T-helper 1 cell treated with Interleukin-12 subunit alpha and Interleukin-12 subunit beta and Interleukin-4 antibody, amounts not matched to agents 30 μg/mL and 1 μg/mL, for 36 hours (primary cell): ENCODE results near the gene TMEM8B.

ENCODE experiments used
- H3K27ac Mint-ChIP-seq: one replicate; pipeline ENCODE4 v1.8.0; 2021; ENCODE audit warnings: mild to moderate bottlenecking, mixed read lengths
- H3K27me3 Mint-ChIP-seq: one replicate; pipeline ENCODE4 v1.8.0; 2021; ENCODE audit warnings: low read depth, mixed read lengths
- H3K36me3 Mint-ChIP-seq: one replicate; pipeline ENCODE4 v1.8.0; 2021; ENCODE audit warnings: low read depth, mixed read lengths
- H3K4me1 Mint-ChIP-seq: one replicate; pipeline ENCODE4 v1.8.0; 2021; ENCODE audit warnings: low read depth, mixed read lengths
- H3K4me3 Mint-ChIP-seq: one replicate; pipeline ENCODE4 v1.8.0; 2021; ENCODE audit warnings: mild to moderate bottlenecking, moderate library complexity, mixed read lengths
- H3K9me3 Mint-ChIP-seq: one replicate; pipeline ENCODE4 v1.8.0; 2021; ENCODE audit warnings: mixed read lengths

Gene TMEM8B

DNA sequence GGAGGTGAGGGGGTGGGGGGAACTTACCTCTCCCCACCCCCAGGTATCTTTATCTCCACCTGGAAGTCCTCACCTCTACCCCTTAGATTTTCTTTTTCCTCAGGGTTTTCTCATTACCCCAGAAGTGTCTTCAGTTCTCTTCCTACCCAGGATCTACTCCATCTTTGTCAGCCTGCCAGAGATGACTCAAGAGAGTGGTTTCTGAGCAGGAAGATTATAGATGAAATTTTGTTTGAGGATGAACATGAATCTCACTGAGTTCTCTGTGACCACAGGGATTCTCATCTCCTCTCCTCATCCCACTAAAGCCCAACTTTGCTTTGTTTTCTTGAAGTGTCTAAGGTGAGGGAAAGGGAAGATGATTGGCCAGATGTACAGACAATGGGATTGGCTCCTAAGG, 9.0 kb upstream of the TMEM8B start:
- H3K9me3 Mint-ChIP-seq = no peaks in the 10 kb centered on the region
- no peak overlapping the region for H3K4me3 Mint-ChIP-seq
- no peak overlapping the region for H3K27ac Mint-ChIP-seq
- peaks cover 20% of the 10 kb centered on the region for H3K27me3 Mint-ChIP-seq
- H3K4me1 Mint-ChIP-seq = peaks cover 7% of the 10 kb centered on the region
- H3K36me3 Mint-ChIP-seq = peaks cover 1% of the 10 kb centered on the region

DNA sequence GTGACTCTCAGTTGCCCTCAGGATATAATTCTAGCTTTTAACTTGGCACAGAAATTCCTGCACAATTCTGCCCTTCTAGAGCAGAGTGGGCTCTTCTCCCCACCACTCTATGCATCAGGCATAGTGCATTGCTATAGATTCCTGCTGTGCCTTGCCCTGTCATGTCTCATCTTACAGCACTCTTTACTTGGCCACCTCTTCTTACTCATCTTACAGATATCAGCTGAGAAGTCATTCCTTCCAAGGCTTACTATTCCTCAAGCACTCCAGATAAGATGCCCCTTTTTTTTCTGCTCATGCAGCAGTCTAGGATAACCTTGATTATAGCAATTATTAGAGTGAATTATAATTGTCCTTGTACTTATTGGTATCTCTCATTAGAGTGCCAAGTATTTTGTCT, 6.1 kb upstream of the TMEM8B start:
- Mint-ChIP-seq H3K27ac (no peak overlapping the region), H3K9me3 (no peaks in the 10 kb centered on the region), H3K4me1 (peaks cover 9% of the 10 kb centered on the region), H3K4me3 (no peak overlapping the region), H3K27me3 (peaks cover 14% of the 10 kb centered on the region), H3K36me3 (no peaks in the 10 kb centered on the region)

DNA sequence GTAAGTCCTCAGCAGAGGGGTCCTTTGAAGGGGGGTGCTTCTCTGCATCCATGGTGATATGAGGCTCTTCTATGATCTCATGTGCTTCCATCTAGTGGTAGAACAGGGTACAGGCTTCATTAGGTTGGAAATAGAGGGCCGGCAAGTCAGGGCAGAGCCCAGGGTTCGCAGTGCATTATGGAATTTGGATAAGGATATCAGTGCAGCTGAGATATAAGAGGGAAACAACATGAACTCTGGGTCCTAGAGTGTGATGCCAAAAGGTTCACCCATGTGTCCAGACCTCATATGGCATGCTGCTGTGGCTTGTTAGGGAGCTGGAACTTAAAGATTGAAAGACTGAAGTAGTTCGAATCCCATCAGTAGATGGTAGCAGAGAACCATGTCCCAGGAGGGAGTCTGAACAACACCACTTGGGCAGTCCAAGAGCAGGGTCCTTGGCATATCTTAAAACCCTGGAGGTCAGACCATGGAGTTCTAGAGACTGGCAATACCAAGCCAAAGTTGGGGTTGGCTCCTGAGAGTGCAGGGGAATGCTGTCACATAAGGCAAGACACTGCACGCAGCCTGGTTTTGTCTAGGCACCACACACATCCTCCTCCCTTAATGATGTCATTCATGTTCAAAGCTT, 2.8 kb upstream of the TMEM8B start:
- Mint-ChIP-seq H3K4me3 (peak overlapping the region; percentile 6), H3K27ac (no peak overlapping the region), H3K4me1 (peaks cover 21% of the 10 kb centered on the region), H3K27me3 (peaks cover 4% of the 10 kb centered on the region), H3K36me3 (no peaks in the 10 kb centered on the region), H3K9me3 (no peaks in the 10 kb centered on the region)

DNA sequence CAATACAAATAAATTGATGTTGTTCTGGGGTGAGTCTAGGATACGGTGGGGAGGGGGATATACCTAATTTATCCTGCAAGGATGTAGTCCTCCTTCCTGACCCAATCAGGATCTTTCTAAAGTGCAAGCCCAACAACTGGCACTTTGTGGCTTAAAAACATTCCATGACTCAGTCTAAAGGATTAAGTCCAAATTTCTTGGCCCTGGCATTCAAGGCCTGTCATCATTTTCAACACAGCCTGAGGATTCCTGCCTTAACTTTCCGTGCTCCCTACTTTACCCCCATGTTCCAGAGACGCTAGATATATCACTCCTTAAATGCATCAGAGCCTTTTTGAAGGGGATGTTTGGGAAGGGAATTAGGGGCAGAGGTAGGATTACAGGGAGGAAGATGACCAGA, 1.5 kb upstream of the TMEM8B start:
- no peaks in the 10 kb centered on the region for H3K9me3 Mint-ChIP-seq
- H3K4me3 Mint-ChIP-seq = peak overlapping the region; percentile 64
- no peaks in the 10 kb centered on the region for H3K36me3 Mint-ChIP-seq
- peaks cover 21% of the 10 kb centered on the region for H3K4me1 Mint-ChIP-seq
- H3K27ac Mint-ChIP-seq = peak overlapping the region; percentile 37
- H3K27me3 Mint-ChIP-seq = peaks cover 4% of the 10 kb centered on the region

DNA sequence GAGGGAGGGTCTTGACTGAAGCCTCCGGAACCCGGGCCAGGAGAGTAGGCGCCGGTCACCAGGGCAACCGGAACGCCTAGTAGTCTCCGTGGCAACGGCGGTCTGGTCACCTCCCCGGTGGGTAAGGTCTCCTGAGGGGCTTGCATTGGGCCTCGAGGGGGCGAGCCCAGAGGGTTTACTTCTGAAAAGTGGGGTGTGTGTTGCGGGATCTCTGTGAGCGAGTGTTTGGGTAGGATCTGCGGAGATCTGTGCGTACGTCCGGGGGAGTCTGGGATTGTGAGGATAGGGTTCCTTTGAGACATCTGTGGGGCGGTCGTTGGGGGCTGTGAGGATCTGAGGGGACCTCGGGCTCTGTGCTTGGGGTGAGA, 328 bp upstream of the TMEM8B start, which contains the start of gene FAM221B:
TSS of gene FAM221B (minus strand) at position 17 of the 368 bp plus-strand sequence. CDS start 2,571 bp downstream, outside the sequence.
- Mint-ChIP-seq H3K4me3 (peak within 1 kb of the TSS; percentile 94), H3K27me3 (peaks cover 4% of the 10 kb centered on the region), H3K36me3 (no peaks in the 10 kb centered on the region), H3K4me1 (peaks cover 23% of the 10 kb centered on the region), H3K27ac (peak within 1 kb of the TSS; percentile 89), H3K9me3 (no peaks in the 10 kb centered on the region)

DNA sequence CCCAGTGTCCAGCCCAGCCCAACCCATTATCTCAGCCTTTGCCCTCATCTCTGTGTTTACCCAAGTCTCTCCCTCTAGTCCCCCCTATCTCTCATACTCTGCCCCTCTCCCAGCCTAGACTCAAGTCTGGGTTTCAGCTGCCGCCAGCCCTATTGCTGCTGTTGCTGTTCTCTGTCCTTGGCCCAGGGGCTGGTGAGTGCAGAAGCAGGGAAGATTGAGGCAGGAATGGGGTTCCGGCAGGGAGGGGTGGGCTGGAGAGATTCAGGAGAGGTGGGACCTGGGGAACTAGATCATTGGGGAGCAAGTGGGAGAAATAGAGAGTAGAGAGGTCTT, 702 bp downstream of the TMEM8B start:
- H3K4me1 Mint-ChIP-seq = peaks cover 28% of the 10 kb centered on the region
- no peaks in the 10 kb centered on the region for H3K9me3 Mint-ChIP-seq
- H3K27me3 Mint-ChIP-seq = peaks cover 4% of the 10 kb centered on the region
- peak overlapping the region; percentile 74 for H3K27ac Mint-ChIP-seq
- no peaks in the 10 kb centered on the region for H3K36me3 Mint-ChIP-seq
- peak overlapping the region; percentile 89 for H3K4me3 Mint-ChIP-seq

DNA sequence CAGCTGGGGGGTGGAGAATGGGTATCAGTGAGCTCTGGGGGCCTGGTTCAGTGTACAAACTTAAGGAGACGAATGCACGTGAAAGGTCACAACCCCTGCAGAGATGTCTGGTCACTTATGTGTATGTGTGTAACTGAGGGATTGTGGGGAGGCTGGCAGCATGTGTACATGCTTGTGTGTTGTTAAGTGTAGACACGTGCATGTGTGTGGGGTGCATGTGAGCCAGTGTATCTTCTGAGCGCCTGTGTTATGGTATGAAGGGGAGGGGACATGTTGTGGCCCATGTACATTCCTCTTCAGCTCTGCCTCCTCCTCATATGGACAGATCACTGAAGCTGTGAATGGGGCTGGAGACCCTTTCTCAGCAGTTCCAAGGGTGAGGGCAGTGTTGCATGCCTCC, 2.0 kb downstream of the TMEM8B start:
- Mint-ChIP-seq H3K4me3 (no peak overlapping the region), H3K36me3 (no peaks in the 10 kb centered on the region), H3K9me3 (no peaks in the 10 kb centered on the region), H3K4me1 (peaks cover 25% of the 10 kb centered on the region), H3K27me3 (peaks cover 4% of the 10 kb centered on the region), H3K27ac (no peak overlapping the region)

DNA sequence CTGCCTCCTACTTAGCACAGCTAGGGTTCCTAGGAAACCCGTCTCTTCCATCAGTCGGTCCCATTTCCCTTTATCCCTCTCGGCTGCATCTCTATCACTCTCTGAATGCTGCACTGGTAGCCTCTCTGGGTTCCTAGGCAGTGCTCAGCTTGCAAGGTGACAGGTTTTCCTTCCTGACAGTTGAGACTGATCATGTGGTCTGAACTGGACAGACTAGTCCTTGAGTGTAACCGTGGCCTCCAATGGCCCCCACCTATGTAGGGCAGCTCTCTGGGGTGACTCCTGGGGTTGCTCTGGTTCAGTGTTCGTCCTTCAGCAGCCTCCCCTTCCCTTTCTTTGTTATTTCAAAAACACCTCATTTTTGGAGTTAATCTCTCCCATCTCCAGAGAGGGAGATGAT, 3.8 kb downstream of the TMEM8B start:
- H3K27ac Mint-ChIP-seq = no peak overlapping the region

DNA sequence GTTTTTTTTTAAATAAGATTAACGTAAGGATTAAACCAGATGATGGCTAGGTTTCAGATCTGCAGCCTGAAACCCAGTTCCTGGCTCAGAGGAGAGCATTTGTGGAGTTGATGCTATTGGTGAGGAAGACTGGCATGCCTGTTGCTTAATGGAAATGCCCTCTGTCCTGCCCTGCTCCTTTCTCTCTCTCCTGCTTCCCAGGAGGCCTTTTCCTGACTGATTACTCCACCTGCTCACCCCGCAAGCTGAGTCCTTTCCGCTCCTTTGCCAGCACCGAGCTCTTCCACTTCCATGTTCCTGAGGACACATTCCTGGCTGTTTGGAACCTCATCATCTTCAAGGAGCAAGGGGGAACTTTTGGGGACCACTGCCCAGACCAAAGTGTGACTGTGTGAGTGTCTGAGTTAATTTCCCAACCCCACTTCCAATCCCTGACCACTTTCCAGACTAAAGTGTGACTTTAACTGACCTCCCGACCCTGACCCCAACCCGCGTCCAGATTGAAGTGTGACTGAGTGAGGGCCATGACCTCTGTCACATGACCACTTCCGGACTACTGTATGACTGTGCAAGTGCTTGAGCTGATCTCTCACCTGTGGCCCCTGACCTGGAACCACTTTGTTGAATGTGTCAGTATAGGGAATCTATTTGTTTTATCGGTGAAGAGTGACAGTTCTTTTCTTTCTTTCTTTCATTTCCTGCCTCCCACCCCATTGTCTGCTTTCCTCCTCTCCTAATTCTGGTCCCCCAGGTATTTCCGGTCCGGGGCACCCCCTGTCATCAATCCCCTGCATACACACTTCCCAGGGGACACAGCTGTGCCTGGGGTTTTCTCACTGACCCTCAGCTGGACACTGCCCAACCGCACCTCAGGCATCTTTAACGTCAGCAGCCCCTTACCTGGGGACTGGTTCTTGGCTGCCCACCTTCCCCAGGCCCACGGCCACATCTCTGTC, 5.5 kb downstream of the TMEM8B start:
- Mint-ChIP-seq H3K36me3 (no peaks in the 10 kb centered on the region), H3K4me1 (peaks cover 12% of the 10 kb centered on the region), H3K4me3 (no peak overlapping the region), H3K27me3 (no peaks in the 10 kb centered on the region), H3K9me3 (no peaks in the 10 kb centered on the region), H3K27ac (no peak overlapping the region)

More for the DNA sequence above, 3.8 kb downstream of the TMEM8B start:
- Mint-ChIP-seq H3K9me3 (no peaks in the 10 kb centered on the region), H3K4me3 (no peak overlapping the region), H3K4me1 (peaks cover 22% of the 10 kb centered on the region), H3K27me3 (no peaks in the 10 kb centered on the region), H3K36me3 (no peaks in the 10 kb centered on the region)

DNA sequence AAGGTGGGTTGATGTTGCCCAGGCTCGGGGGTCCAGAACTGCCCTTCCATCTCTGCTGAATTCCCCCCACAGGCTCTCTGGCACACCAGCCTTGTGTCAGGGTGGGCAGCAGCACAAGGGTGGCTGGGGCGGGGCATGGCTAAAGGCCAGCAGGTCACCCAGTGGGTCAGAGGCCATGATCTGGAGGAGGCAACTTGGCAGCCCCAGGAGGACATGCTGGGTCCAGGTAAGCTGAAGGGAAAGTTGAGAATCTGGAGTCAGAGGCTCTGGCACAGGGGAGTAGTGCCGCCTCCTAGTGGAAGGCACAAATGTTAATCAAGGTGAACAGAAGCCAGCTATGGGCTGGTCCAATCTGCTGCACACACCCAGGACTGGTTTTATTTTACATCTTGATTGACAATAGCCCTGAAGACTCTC, 6.2 kb downstream of the TMEM8B start:
- Mint-ChIP-seq H3K27ac (no peak overlapping the region), H3K27me3 (no peaks in the 10 kb centered on the region), H3K9me3 (no peaks in the 10 kb centered on the region), H3K4me3 (no peak overlapping the region), H3K36me3 (no peaks in the 10 kb centered on the region), H3K4me1 (peaks cover 6% of the 10 kb centered on the region)

DNA sequence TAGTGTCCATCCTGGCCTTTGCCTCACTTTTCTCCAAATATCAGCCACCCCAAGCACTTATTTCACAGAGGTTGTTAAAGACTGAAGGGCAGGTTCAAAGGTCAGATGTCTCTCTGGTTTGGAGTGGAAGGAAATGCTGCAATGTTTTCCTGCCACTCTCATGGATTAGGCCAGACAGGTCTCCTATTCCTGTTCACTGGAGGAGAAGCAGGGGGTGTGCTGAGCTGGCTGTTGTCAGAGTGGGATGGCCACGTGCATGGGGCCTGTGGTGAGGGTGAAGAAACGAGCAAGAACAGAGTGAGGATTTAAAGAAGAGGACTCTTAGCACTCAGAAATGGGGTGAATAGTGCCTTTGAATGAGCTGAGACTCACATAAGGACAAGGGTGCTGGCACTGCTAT, 6.7 kb downstream of the TMEM8B start:
- Mint-ChIP-seq H3K27ac (no peak overlapping the region), H3K27me3 (no peaks in the 10 kb centered on the region), H3K9me3 (no peaks in the 10 kb centered on the region), H3K4me1 (peaks cover 6% of the 10 kb centered on the region), H3K36me3 (no peaks in the 10 kb centered on the region), H3K4me3 (no peak overlapping the region)

DNA sequence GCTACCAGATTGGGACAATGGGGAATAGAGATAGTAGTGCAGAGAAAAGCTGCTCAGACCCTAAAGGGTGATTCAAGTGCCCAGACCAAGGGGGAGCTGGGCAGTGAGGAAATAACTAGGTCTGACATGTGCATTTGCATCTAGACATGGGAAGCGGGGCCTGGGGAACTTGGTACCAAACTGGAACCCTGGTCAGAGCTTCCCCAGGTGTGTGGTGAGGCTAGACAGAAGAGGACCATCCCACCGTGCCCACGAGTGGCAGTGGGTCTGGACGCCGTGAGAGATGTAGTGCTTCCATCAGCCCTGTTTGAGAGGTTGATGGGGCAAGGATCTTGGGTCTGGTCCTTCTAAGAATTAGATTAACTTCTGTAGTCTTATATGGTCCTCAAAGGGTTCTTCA, 7.6 kb downstream of the TMEM8B start:
- Mint-ChIP-seq H3K27me3 (no peaks in the 10 kb centered on the region), H3K9me3 (no peaks in the 10 kb centered on the region), H3K4me3 (no peak overlapping the region), H3K36me3 (no peaks in the 10 kb centered on the region), H3K4me1 (peaks cover 6% of the 10 kb centered on the region), H3K27ac (no peak overlapping the region)

DNA sequence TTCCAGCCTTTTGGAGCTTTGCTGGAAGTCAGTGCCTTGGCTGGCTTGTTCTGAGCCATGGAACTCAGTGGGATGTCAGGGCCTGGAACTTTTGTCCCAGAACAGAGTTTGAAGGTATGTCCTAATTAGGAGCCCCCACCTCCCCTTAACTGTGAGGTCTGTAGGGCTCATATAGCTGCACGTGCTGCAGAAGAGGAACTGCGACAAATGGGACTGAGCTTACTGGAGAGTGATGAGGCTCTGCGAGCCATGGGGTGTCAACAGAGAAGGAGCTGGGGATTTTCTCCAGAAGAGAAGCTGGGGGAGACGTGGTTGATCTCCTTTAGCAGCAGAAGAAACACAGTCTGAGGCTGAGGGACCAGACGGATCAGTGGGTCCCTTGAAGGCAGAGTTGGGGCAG, 10.9 kb downstream of the TMEM8B start:
- Mint-ChIP-seq H3K27me3 (no peaks in the 10 kb centered on the region), H3K36me3 (no peaks in the 10 kb centered on the region), H3K4me1 (peaks cover 10% of the 10 kb centered on the region), H3K27ac (no peak overlapping the region), H3K4me3 (no peak overlapping the region), H3K9me3 (no peaks in the 10 kb centered on the region)

DNA sequence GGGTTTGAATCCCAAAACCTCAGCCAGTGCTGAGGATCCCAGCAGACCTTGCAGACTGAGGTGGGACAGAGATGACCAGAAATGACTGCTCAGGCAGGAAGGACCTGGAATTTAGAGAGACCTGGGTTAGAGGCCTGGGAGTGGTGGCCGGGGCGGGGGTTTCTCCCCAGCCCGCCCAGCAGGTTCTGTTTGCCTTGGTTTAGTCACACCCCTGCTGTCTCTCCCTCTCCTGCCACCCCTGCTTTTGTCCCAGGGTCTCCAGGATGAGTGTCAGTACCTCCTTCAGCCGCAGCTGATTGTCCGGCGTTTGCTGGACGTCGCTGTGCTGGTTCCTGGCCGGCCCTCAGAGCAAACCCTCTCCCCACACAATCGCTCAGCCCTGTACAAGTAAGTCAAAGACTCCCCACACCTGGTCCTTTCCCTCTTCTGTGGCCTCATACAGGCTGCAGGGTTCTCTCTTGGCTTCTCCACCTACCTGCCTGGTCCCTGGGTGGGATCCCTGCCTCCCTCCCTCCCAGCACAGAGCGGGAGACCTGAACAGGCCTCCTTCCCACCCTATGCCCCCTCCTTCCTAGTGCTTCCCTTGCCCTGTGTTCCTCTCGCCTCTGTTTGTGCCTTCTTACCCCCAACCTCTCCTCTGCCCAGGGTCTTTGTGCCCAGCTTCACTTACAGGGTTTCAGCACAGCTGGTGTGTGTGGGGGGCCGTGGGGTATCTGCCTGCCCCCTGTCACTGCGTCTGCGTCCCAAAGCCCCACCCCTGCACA, 12.0 kb downstream of the TMEM8B start:
- Mint-ChIP-seq H3K27me3 (no peaks in the 10 kb centered on the region), H3K27ac (no peak overlapping the region), H3K4me3 (no peak overlapping the region), H3K4me1 (peaks cover 14% of the 10 kb centered on the region), H3K9me3 (no peaks in the 10 kb centered on the region), H3K36me3 (no peaks in the 10 kb centered on the region)

DNA sequence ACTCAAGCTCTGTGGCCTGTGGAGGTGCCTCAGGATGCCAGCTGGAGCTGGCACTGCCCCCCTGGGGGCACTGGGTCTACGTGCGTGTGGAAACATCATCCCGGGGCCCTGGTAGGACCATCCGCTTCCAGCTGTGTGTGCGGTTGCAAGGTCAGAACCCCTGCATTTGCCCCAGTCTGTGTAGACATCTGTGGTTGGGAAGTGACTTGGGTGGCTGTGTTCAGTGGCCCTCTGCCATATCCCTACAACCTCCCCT, 12.5 kb downstream of the TMEM8B start:
- Mint-ChIP-seq H3K4me1 (peaks cover 14% of the 10 kb centered on the region), H3K4me3 (no peak overlapping the region), H3K9me3 (no peaks in the 10 kb centered on the region), H3K27ac (no peak overlapping the region), H3K27me3 (no peaks in the 10 kb centered on the region), H3K36me3 (no peaks in the 10 kb centered on the region)
